Stimulated activated CD4-positive, alpha-beta T cell treated with anti-CD3 and anti-CD28 coated beads, Interleukin-15, amount 100 ng/mL, for 1 hour (primary cell): Measurements from ENCODE around the gene SRSF6.
"Not testable (repeated sequence)": the region's sequence is repeated elsewhere in the genome, so short reads cannot be mapped to it uniquely, and the experiment has no call there.

ENCODE experiments used
- DNase-seq, 2 donors: peaks; one replicate each; pipeline ENCODE4 v3.0.0-alpha.2; 2020; ENCODE audit warnings: low read depth in 1 of 2, low spot score in 1 of 2

Gene SRSF6

GRCh38 chr20:43448748-43449535 lies 8.8 kb upstream of the SRSF6 start:
- DNase-seq, result no peak

GRCh38 chr20:43450841-43451799 lies 6.6 kb upstream of the SRSF6 start:
- DNase-seq, result no peak

GRCh38 chr20:43452404-43453126 lies 5.1 kb upstream of the SRSF6 start:
- DNase-seq, result no peak

- DNase-seq, result not testable (repeated sequence)
These were observed 1.4 kb upstream of the SRSF6 start for GRCh38 chr20:43456252-43456651.

- peak; percentile 59 to 66 for DNase-seq
These were observed 672 bp upstream of the SRSF6 start for GRCh38 chr20:43456809-43457639.

GRCh38 chr20:43458422-43458924 lies 777 bp downstream of the SRSF6 start:
- DNase-seq, result no peak

- DNase-seq, result no peak
These were observed 1.6 kb downstream of the SRSF6 start for GRCh38 chr20:43459022-43459942.

GRCh38 chr20:43460172-43460829 lies 2.6 kb downstream of the SRSF6 start:
- DNase-seq, result no peak

- no peak for DNase-seq
These were observed 3.1 kb downstream of the SRSF6 start for GRCh38 chr20:43460830-43461200.

GRCh38 chr20:43461894-43462659 lies 4.4 kb downstream of the SRSF6 start:
- no peak for DNase-seq

- DNase-seq, result no peak
These were observed 5.2 kb downstream of the SRSF6 start for GRCh38 chr20:43462660-43463526.

- no peak for DNase-seq
These were observed 6.0 kb downstream of the SRSF6 start for GRCh38 chr20:43463527-43464218.

- DNase-seq, result no peak
These were observed 6.6 kb downstream of the SRSF6 start for GRCh38 chr20:43464219-43464790.

GRCh38 chr20:43465625-43465943 lies 7.9 kb downstream of the SRSF6 start:
- no peak for DNase-seq

GRCh38 chr20:43467589-43467988 lies 9.9 kb downstream of the SRSF6 start:
- DNase-seq, result no peak

- no peak for DNase-seq
These were observed 15.1 kb downstream of the SRSF6 start for GRCh38 chr20:43472671-43473380.
